Activated effector memory CD4-positive, alpha-beta T cell treated with Interleukin-2 at 50 U/mL for 16 hours (primary cell): ENCODE results near the gene UQCRQ.

ENCODE experiments used
- DNase-seq: peaks from one replicate; pipeline ENCODE4 v3.0.0-alpha.2; 2020

The UQCRQ gene

DNA sequence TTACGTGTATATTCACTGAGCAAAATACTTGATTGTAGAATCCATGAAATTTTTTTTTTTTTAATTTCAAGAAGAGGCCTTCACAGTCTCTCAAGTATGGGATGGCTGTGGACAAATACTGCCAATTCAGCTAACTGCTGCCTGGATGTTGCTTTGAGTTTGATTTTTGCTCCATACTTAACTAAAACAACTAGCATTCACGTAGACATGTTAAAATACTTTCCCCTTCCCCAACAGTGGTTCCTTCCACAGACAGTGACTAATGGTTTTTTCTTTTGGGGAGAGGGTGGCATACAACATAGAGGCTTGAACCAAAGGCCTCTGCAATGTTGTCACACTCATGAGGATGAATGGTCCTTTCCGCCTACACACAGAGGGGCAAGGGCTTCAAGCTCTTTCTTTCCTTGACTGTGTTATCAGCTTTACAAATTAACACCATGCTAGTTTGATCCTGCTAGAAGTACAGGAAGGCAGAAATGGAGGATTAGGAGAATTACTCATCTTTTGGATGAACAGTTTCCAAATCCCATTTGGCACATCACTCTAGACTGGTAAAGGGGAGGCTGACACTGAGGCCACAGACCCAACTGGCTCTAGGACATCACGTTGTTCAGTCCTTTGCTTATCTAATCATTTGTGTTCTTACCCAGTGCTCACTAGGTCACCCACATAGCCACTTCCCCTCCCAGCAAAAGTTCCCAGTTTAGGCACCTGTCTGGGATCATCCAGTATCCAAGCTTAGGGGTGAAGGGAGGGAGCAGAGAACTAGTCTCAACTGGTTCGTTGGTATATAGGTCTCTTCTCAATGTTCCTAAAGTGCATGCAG lies 5.2 kb downstream of the UQCRQ start:
- no peak for DNase-seq

DNA sequence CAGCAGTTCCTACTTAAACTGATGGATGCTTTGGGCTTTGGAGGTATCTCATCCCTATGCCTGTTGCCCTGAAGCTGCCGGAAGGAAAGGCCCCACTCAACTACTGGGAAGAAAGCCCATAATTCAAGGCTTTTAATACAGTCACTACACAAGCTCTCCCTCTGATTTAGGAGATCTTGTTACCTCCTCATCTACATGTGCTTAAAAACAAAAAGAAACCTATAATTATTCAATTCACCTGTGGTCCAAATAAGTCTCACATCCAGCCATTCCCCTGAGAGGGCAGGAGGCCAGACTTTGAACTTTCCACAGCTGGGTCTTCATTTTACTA lies 6.3 kb downstream of the UQCRQ start:
- no peak for DNase-seq

DNA sequence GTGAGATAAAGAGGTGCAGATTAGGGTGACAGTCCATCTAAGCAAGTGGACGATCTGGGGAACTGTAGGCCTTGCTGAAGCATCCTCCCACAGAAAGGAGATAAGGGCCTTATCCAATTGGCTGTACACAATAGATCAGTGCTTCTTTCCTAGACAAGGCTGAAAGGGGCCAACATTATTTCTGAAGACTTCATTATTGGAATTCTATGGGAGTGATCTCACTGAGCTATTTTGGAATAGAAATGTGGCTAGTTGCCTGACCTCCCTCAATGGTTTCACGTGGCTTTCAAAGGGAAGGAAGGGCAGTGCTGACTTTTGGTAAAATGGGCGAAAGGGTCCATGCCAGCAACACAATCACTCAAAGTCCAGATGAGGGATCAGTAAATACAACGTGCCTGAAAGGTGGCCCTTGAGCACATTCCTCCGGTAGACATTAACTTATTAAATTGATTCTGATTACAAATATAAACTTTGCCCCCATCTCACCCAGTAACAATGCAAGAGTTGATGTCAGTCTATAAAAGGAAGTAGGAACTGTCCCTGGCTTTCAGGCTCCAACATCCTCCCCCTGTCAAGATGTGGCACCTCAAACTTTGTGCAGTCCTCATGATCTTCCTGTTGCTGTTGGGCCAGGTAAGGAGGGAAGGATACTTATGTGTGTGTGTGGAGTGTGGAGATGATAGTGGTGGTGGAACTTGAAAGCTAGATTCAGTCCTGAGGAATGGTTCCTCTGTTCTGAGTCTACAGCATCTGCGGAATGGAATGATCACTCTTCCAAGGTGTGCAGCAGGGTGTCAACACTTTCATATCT lies 6.9 kb downstream of the UQCRQ start, which contains the start of gene LEAP2:
Gene LEAP2 (plus strand): TSS at position 550 of the 811 bp plus-strand sequence. CDS start 27 bp downstream, at position 577.
- no peak for DNase-seq

DNA sequence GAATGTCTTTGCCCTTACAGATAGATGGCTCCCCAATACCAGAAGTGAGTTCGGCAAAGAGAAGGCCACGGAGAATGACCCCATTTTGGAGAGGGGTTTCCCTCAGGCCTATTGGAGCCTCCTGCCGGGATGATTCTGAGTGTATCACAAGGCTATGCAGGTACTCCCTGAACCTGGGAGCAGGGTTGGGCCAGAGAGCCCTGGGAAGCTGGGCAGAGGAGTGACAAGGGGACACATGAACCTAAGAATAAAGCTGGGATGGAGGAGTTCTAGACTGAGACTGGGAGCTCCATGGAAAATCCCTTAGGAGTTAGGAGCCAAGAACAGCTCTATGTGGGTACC lies 7.5 kb downstream of the UQCRQ start:
- DNase-seq: no peak

DNA sequence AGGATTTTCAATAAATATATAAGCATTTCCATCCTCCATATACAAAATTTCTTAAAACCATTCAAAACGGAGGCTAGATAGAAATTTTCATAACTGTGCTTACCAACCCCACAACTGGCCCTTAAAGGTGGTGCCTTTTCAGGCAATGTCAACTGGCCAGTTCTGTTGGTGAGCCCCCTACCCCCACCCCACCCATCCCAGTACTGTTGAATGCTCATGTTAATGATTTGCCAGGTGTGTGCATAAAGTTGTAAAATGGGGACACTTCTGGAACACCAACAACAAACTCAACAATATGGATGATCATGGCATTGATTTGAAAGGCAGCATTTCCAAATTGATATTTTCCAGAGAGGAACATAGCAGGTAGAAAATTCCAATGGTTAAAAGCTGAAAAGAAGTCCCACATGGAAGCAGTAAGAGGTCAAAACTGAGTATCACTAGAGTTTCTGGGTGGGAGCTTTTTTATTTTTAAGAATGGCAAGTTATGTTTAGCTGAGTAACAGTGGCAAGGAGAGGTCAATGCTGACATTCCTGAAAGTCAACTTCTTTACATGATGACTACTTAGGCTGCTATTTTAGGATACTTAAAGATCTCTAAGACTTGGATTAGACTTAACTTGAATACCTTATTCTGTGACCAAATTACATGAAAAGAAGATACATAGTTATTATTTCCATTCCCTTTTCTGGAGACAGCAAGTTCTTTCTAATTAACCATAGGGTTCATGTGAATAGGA lies 9.7 kb downstream of the UQCRQ start:
- no peak for DNase-seq

DNA sequence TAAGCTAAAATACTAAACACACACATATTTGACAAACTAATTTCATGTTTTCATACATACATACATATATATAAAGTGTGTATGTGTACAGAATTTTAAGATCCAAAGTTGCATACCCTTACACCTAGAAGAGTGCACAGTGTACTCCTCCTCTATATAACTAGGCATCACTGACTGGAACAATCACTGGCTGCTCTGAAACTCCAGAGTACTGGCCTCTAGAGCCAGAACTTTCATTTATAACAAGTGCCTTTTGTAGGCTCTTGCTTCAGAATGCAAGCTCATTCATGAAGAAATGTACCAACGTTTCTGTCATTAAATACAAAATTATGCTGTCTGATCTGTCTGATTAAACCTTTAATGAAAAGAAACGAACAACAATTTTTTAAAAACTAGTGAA lies 11.0 kb downstream of the UQCRQ start:
- DNase-seq: no peak

DNA sequence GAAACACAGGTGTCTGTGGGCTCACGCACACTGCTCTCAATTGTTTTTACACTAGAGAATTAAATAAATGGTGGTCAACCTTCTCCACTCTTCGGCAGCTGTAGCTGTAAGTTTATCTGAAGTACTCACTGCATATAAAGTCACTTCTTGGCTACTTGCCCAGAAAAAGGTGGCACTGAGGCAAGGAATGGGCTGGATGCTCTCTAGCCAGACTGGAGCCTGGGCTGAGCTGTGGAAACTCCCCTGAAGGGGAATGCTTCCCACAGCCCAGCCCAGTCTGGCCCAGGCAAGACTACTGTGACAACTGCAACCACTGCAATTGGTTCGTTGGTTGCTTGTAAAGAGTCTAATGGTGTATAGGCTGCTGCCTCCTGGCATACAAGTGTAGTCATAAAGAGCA lies 11.5 kb downstream of the UQCRQ start:
- no peak for DNase-seq

DNA sequence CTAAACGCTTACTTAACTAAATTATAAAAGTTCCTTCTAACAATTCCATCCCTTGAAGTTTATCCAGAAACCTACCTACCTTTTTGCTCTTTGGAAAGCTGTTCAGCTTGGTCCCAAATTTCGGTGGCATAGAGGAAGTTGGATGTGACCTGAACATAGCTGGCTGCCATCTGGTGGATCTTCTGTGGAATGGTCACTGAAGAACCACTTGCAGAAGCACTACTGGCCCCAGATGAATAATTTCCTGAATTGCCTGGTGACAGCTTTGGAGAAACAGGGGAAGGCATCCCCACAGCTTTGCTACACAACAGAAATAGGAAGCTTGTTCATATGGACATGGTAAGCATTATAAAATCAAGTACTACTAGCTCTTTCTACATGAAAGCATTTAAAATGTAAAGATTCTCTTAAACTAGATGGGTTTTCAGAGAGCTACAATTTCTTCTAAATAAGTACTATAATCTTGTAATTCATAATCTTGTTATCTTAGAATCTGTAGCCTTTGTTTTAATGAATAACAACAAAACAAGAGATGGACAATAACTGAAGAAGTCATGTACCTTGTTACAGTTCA lies 16.9 kb downstream of the UQCRQ start:
- no peak for DNase-seq

DNA sequence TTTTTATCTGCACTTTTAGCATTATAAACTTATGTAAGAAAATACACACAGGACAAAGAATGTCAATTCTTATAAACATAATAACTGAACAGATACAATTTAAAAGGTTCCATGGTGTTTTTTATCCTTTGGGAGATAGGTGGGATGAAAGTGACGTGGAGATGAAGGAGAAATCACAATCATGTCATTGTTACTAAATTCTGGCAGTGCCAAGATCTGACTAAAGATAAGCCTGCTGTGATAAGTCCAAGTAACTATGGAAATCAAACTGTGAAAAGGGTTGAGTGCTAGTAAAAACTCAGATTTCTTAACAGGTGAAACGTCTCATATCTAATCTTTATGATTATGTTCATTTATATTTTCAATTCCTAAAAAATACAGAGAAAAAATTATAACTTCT lies 18.1 kb downstream of the UQCRQ start:
- no peak for DNase-seq

DNA sequence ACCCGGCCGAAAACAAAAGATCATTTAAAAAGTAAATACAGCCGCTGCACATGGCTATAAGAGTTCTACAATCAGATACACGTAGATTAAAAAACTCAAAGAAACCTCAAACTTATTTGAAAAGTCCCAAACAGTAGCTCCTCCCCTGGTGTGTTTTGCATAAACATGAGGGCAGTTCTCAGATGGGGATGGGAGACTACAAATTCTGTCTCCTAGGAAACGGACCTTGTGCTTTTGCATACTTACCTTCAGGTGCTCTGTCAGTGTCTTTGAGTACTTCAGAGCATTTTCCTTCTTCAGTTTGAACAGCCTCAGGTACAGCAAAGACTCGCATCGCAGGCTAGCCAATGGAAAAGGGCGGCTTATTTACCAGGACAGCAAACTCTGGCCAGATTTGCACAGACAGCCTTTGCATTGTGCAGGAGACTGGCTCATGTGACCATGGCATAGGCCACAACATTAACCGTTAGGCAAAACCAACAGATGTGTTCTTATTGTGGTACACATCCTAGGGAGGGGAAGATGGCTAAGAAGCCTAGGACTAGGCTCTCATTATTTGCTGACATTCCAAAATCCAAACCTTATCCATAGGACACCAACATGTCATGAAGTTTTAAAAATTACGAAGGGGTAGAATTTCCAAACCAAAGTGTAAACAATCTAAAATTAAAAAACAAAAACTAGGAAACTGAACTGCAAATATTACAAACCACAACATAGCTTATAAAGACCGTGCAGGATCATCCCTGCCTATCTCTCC lies 19.8 kb downstream of the UQCRQ start:
- DNase-seq: no peak

DNA sequence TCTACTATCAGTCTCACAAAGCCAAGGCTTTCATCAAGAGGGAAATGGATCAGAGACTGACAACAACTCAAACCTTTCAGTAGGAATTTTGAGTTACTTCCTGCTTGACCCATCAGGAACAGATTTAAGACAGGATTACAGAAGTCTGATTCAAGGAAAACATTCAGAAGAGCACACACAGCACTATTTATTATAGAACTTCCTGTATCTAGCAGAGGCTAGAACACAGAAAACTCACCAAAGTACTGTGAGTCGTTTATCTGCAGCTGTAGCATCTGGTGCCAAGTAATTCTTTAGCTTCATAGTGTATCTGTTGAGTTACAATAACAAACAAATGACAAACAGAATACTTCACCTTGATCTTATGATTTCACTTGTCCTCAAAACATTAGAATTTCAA lies 20.8 kb downstream of the UQCRQ start:
- DNase-seq: no peak

DNA sequence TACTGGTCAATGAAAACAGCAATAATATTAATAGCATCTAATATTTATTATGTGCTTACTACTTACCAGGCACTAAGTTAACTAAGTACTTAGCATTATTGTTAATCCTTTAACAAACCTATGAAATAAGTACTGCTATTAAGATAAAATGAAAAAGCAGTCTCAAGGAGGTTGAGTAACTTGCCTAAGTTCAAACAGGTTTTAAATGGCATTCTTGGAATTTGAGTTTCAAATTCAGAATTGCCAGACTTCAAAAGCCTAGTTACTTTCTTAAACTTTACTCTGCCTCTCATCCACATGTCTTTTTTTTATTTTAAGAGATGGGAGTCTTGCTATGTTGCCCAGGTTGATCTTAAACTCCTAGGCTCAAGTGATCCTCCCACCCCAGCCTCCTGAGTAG lies 23.1 kb downstream of the UQCRQ start:
- DNase-seq: no peak

DNA sequence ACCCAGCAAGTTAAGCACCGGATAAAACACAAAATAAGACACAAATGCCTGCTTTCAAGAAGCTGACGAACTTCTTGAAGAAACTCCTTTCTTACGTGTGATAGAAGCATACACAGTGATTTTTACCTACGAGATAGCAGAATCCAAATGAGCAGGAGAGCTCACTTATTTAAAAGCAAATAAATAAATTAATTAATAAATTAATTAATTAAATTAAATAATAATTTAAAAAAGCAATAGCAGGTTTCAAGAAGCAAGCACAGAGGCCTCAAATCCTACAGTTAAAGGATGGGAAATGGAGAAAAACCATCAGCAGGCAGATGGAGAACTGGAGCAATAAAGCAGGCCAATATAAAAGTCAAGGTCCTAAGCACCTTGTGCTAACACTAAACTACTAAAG lies 24.4 kb downstream of the UQCRQ start:
- DNase-seq: no peak

DNA sequence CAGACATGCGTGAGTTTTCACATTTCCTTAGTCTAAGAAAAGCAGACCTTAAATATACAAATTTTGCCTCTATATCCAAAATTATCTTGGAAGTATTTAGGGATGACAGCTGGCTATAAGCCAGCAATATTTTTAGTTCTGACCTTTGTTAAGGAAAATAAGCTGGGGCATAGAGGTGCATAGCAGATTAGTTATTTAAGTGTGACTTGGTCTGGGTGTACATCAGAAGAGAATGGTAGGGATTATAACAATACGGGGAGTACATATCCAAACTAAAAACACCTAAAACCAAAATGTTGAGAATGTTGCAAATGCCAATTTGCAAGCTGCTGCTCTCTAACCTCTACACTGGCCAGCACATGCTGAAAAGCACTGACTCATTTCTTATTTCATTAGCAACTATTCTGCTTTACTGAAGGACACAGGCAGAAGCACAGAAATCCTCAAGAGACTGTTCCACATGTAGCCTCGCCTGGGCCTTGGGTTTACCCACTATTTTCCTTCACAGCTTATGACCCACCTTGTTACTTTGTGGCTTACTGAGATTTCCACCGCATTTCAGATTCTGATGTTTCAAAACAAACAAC lies 29.4 kb downstream of the UQCRQ start:
- no peak for DNase-seq

DNA sequence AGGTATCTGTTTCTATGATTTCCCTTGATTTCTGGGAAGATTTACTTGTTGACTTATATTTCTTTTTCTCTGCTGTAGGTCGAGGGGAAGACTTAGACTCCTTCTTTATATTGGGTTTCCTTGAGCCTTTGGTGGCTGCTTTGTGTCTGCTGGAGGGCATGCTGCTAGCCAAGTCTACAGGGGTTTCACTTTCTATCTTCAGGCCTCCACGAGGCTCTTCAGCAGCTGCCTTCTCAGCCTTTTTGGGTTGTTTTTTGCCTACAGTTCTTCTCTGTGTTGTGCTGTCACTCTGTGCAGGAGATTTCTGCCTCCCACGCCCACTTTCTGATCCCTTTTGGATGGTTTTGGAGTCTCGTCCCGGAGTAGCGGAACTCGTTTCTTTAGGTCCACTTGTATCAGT lies 30.2 kb downstream of the UQCRQ start:
- no peak for DNase-seq

DNA sequence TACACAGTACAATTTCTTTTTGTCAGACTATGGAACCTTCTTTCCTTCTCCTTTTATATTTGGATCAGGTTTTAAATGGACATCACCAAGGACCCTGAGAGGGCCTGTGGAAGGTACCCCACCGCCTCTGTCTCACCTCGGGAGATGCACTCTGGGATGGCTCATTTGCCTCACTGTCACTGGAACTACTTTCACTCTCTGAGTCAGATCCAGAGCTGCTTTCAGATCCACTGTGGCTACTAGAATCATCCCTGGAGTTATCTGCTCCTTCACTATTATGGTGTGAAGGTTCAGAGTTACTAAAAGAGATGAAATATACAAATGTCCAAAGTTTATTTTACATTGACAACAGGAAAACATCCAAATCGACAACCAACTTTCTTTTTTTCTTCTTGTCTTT lies 31.7 kb downstream of the UQCRQ start:
- no peak for DNase-seq

DNA sequence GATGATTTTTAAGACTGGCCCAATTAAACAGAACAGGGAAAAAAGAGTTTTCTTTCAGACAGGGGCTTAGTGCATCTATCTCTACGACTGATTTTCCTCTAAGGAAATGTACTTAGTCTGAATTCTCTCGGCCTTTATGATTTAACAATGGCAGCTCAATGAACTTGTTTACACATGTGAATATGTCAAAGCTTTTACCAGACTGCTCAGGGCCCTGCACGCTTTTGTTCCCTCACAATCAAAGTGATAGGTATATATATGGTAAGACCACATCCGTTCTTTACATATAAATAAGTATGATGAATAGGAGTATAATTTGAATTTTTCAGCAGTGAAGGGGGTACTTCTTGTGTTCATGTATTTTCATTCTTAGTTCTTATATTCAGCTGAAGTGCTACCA lies 34.6 kb downstream of the UQCRQ start:
- DNase-seq: no peak

DNA sequence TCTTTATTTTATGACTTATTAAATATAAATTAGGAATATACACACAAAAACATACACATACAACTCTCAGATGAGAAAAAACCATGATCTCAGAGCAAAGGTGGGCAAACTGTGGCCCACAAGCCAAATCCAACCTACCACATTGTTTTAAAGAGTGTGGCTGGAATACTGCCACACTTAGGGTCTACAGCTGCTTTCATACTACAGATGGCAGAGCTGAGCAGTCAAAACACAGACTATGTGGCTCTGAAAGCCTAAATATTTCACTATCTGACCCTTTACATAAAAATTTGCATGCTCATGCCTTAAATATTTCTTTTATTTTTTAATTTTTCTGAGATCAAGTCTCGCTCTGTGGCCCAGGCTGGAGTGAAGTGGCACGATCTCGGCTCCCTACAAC lies 35.3 kb downstream of the UQCRQ start:
- DNase-seq: no peak

DNA sequence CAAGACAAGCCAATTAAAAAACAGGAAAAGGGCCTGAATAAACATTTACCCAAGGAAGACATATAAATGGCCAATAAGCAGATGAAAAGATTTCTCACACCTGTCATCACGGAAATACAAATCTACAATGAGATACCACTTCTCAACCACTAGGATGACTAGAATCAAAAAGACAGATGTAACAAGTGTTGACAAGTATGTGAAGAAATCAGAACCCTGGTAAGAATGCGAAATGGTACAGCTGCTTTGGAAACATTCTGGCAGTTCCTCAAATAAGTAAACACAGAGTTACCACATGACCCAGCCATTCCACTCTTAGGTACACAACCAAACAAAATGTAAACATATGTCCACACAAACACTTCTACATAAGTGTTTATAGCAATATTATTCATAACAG lies 39.5 kb downstream of the UQCRQ start:
- no peak for DNase-seq

DNA sequence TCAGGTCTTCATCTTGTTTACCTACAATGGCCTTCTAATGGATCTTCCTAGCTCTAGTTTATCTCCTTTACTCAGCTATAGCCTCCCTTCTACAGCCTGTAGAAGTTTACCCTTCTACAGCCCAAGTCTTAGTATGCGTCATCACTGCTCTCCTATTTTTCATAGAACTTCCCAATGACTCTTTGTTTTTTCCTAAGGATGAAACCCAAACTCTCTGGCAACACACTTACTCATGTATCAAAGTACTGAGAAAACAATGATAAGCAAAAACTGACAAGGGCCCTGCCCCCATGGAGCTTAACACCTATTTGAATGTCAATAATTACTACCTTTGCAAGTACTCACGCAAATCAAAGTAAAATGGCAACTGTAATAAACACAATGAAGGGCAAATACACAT lies 40.7 kb downstream of the UQCRQ start:
- DNase-seq: no peak

DNA sequence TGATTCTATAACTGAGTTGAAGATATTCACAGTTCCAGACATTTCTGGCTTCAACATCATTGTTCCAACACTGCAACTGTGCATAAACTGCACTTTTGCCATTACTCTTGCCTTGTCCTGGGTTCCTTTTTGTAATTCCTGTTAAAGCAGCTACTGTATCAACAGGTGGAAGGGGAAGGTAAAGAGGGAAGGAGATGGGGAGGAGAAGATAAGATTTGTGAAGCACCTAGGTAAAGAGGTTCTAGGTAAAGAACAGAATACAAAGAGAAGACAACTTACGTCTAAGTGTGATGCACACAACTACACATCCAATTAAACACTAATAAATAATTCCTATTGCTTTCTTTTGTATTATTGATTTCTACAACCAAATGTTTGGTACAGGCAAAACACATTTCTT lies 43.3 kb downstream of the UQCRQ start:
- DNase-seq: no peak

DNA sequence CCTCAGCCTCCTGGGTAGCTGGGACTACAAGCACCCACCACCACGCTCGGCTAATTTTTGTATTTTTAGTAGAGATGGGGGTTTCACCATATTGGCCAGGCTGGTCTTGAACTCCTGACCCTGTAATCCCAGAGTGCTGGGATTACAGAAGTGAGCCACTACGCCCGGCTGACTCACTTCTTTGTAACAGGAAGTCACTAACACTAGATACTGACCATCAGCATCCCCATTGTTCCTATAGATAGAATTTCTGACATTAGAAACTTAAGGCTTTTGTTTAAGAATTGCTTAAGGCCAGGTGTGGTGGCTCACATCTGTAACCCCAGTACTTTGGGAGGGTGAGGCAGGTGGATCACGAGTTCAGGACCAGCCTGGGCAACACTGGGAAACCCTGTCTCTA lies 49.2 kb downstream of the UQCRQ start:
- DNase-seq: no peak
